ENCODE measurements around the gene DMRTC1B.
"Not testable (repeated sequence)": the region's sequence is repeated elsewhere in the genome, so short reads cannot be mapped to it uniquely, and the experiment has no call there.

GRCh38 chrX:72777467-72777790 lies 739 bp downstream of the DMRTC1B start:
- not testable (repeated sequence) for TF ChIP-seq POLR2A, CTCF (IDR thresholded peaks at IDR 0.05)

Measured in thyroid gland (tissue), 4 donors.